HG03135 (cell line): ENCODE data around the gene DEPDC5.

ENCODE experiments used
- ATAC-seq: cut with Tn5 transposase; IDR thresholded peaks from one replicate; pipeline ENCODE4 v1.9.1; 2021; ENCODE audit warnings: mild to moderate bottlenecking, moderate library complexity; ENCODE audit not compliant: unreplicated experiment

DEPDC5 gene

DNA sequence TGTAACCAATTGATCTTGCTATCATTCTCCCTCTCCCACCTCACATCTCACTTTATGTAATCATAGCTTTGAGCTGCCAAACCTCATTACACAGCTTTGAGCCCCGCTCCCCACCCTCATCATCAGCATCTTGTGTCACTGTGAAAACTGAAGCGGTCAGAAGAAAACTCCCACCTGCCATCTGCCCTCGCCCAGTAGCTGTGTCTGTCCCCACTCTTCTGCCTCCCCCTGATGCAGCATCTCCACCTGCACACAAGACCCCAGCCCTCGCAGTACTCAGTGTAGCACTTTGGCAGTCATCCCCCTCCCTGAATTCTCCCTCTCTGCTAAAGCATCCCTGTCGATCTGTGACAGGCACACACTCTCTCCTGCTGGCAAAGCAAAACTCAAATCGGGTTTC lies 130.2 kb downstream of the DEPDC5 start:
- ATAC-seq = no peak

DNA sequence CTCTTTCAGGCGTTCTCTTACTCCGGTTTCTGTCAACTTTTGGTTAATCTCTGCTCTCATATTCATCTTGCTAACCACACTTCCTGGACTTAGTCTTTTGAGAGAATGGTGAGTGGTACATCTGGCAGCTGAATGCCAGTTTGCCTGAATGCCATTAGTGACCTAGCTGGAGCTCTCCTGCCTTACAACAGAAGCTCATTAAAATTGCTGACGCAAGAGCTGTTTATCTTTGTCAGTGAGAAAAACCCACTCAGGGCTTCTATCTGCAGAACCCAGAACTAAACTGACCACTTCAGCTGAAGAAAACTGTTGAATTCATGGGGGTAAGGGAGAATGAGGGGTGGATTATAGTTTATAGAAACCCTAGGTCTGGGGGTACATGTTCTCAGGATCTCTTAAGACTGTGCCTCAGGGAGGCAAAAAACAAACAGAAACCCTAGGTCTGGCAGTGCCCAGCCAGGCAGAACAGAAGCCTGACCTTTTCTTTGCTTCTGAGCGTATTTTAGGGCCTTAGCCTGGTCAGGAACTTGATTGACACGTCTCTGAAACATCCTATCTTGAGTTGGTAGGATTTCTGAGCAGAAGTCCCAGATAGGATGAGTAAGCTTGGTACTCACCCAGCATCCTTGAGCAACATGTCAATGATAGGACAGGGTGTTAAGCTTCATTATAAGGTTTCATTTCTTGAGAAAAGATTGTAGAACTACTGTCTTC lies 137.7 kb downstream of the DEPDC5 start:
- ATAC-seq = no peak

DNA sequence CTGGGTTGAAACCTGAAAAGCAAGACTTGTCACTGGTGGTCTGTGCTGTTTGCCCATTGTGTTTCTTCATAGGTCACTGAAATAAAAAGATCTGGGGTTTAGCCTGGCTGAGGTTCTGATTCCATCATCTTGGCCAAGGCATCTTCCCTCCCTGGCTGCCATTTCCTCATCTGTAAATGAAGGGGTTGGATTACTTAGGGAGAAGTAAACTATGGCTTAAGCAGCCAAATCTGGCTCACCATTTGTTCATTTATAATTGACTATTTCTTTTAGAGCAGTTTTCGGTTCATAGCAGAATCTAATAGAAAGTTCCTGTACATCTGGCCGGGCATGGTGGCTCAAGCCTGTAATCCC lies 138.2 kb downstream of the DEPDC5 start:
- no peak for ATAC-seq

DNA sequence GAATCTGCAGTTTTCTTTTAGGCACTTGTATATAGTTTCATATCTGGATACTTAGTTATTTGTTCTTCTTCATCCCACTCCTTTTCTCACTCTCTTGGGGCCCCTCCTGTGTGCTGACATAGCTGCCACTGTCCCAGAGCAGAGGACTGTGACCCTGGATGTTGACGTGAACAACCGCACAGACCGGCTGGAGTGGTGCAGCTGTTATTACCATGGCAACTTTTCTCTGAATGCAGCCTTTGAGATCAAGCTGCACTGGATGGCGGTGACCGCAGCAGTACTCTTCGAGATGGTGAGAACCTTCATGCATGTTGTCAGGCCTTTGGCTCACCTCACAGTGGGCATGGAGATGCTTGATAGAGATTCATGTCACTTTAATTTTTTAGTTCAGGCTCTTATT lies 139.6 kb downstream of the DEPDC5 start:
- ATAC-seq = no peak

DNA sequence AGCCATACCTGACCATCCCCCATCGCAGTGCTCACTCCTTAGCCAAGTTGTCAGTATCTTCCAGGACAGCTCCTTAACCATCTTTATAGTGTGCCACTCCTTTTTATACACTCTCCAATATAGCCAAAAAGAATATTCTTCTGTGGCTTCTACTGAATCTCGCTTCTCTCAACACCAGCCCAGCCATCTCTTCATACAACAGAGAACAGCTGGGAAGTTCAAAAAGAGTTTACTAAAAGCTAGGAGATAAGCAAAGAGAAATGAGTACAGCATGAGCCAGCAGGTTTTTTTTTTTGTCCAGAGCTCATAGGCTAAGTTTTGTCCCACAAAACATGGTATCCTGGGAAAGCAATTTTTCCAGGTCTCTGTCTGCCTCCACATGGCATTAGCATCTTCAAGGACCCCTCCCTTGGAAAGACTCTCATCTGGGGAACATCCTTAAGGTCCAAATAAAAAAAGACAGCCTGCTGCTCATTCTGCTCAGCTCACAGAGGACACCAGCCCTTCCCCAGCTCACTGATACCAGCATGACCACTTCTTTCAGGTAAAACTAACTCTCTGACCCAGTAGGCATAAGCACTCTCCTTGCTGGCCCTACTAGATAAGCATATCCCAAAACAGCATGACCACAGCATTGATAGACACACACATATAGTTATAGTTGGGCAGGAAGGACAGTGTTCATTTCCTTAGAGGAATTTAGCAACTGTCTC lies 141.7 kb downstream of the DEPDC5 start:
- ATAC-seq = no peak

DNA sequence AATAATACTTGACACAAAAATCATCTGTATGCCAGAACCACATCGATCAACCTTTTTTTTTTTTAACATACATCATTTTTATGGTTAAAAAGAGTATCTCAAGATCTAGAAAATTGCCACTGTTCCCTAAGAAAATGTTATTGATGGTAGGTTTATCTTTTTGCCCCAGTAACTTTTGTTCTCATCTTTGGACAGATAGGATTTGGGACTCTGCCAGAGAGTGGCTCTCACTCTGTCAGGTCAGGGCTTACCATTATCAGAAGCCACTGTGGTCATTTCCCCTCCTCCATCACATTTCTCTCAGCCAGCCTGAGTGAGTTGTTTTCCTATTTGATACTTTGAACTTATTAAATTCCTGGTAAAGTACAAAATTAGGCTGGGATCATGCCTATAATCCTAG lies 142.7 kb downstream of the DEPDC5 start:
- no peak for ATAC-seq

DNA sequence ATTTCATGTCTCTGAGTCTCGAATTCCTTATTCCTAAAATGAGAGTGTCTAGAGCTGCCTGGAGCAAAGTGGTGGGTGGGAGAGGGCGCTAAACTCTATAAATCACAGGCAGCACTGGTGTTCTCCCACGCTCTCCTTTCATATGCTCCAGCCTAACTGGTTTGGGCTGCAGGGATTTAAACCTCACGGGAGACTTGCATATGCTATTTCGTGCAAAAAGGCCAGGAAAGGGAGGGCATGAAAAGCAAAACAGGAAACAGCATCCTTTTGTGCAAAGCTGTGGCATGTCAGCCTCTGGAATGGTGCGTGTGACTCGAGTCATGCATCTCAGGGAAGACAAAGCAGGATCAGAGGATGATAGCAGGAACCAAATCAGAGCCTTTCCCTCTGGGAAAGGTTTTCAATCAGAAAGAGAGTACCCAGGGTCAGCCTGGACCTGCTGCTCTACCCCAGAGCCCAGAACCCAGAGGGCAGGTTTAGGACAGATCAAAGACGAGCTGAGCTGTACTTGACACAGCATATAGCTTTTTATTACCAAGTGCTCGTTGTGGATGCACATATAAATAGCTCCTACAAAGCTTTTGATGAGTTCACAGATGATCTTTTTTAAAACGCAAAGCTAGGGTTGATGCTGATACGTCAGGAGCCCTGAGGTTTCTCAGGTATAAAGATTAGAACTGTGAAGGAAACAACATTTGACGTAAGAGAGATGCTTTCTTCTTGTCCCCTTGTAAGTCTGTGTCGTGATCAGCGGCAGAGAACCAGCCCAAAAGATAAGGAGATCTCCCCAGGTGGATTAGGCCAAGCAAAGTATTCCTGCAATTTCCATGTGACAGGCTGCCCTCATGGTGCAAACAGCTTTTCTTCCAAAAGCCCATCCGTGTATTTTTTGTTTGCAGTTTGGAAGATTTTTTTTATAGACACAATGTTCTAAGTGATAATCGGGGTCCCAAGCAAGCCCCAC lies 144.3 kb downstream of the DEPDC5 start:
- ATAC-seq = no peak

DNA sequence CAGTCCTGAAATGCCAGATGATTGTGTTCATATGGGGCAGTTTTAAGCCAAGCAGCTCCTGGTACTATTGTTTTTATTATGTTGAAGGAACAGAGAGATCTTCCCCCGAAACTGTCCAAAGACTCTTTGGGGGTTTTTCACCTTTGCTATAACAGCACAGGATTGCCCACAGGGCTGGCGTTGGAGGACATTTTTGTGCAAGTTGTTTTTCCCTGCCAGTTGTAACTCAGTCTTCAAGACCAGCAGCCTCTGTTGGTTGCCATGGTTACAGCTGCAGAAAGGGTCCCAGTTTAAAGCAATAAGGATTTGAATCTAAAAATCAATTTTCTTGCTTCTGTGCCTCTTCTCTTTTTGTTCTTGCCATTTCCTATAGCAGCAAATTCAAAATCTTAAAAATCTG lies 145.1 kb downstream of the DEPDC5 start:
- ATAC-seq = no peak

DNA sequence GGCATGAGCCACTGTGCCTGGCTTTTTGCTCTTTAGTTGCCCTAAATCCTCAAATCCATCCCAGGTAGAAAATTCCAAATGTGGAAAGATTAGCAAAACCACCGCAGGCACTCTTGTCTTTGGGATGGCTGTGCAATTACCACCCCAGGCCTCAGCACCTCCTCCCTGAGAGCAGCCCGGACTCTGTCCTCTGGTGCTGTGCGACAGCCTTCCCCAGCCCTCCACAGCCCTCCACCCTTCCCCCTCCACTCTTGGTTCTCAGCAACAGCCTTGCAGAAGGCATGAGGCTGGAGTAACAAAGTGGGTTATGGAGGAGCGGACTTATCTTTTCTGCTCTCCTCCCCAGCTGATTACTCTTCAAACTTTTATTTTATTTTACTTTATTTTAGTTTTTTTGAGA lies 145.8 kb downstream of the DEPDC5 start:
- no peak for ATAC-seq

DNA sequence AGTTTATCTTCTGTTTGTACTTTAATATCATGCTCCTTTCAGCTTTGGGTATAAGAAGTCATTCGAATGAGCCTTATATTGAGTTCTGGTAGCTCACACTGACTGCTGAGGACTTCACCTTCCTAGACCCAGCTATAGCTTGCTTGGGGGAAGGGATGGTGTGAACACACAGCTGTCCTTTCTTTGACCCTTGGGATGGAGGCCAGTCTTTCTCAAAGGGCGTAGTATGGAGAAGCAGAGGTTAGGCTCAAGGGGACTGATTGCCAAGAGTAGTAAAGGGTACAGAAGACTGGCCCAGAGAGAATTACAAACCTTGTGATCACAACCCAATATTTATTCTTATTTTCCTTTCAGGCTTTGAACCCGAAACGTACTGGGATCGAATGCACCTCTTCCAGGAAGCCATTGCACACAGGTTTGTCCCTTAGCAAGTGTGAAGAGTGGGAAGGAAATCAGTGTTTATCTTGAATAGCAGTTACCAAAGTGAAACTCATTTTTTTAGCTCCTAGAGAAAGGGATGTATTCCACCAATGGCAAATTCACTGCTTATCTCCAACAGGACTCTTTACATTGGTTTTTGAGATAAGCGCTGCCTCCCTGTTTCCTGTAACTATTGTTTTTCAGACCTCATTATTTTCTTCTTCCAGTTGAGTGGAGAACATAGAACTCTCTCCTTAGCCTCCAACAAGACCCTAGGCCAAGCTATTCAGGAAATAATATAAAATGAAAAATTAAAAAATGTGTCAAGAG lies 147.7 kb downstream of the DEPDC5 start:
- no peak for ATAC-seq

DNA sequence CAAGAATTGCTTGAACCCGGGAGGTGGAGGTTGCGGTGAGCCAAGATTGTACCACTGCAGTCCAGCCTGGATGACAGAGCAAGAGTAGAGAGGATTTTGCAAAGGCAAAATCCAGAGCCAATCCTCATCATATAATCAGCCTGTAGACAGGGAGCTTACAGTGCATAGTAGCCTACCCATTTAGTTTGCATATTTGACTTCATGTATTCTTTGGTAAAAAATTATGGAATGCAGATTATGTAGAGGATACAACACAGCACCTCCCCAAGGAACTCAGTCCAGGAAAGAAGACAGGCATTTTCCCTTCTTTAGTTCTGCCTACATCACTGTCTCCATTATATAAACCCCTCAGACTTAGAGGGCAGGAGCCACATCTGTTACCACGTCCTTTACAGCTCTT lies 150.8 kb downstream of the DEPDC5 start:
- no peak for ATAC-seq

DNA sequence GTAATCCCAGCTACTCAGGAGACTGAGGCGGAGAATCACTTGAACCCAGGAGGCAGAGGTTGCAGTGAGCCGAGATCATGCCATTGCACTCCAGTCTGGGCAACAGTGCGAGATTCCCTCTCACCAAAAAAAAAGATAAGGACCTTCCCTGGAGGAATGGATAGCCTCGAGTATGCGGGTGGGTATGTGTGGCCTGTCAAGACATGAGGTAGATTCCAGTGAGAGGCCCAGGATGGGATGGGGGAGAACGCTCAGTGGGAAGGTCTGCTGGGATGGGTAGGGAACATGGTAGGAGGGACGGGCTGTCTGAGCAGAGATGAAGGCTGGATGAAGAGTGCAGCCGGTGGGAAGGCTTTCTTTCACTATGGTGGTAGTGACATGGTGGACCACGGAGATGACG lies 151.5 kb downstream of the DEPDC5 start:
- no peak for ATAC-seq

DNA sequence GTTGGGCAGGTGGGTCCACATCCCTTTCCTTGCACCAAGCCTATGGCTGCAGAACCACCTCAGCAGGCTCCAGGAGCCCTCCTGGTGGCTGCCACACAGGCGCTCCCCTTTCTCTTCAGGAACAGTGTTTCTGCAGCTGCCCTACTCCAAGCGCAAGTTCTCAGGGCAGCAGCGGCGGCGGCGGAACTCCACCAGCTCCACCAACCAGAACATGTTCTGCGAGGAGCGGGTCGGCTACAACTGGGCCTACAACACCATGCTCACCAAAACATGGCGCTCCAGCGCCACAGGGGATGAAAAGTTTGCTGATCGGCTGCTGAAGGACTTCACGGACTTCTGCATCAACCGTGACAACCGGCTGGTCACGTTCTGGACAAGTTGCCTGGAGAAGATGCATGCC lies 152.3 kb downstream of the DEPDC5 start:
- no peak for ATAC-seq

DNA sequence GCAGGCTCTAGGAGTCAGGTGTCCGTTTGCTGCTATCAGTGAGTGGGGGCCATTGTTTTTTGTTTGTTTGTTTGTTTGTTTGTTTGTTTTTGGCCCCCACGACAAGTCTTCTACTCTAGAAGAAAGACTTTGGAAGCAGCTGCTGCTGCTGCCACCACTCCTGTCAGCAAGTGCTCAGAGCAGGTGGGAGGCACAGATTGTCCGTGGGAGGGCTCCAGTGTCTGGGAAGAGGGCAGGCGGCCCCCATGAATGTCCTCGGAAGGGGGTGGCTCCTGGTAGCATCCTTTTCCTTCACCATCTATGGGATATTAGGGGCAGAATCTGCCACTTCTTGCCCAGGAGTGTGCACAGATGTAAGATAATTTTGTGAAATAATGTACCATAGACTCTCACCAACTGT lies 152.8 kb downstream of the DEPDC5 start:
- no peak for ATAC-seq

DNA sequence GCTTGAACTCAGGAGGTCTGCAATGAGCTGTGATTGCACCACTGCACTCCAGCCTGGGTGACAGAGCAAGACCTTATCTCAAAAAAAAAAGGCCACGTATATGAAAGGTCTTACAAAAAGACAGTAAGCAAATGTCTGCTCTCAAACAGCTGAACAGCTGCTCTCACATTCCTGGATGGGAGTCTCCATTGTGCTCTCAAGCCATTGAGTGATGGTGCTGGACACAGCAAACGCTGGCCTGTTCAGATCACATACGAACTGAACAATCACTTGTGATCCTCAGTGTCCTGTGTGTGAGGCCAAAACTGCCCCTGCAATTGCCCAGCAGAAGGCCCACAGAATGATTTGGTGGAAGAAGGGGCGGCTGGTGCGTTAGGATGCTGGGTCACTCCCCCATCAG lies 156.2 kb downstream of the DEPDC5 start:
- ATAC-seq = no peak

DNA sequence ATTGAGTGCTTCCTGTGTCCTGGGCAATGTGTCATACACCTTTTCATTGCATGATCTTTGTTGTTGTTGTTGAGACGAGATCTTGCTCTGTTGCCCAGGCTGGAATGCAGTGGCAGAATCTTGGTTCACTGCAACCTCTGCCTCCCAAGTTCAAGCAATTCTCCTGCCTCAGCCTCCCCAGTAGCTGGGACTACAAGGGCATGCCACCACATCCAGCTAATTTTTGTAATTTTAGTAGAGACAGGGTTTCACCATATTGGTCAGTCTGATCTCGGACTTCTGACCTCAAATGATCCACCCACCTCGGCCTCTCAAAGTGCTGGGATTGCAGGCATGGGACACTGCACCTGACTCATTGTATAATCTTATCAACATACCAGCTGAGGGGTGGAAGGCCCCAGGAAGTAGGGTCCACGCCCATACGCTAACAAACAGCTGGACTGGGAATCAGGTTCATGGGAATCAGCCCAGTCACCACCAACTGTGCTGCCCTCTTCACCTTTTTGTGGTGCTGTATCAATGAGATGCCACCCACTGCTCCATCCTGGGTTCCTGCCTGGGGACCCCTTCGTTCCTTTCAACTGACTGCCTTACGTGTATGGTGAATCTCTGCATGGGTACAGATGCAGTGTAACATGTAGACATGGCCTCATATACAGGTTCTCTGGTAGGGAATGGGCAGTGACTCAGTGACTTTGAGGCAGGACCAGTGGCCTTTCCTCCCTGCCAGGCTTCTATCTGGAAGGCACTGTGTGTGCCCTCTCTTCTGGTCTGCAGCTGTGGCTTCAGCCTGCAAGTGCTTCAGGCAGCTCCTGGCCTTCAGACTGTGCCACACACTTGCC lies 158.0 kb downstream of the DEPDC5 start:
- no peak for ATAC-seq

DNA sequence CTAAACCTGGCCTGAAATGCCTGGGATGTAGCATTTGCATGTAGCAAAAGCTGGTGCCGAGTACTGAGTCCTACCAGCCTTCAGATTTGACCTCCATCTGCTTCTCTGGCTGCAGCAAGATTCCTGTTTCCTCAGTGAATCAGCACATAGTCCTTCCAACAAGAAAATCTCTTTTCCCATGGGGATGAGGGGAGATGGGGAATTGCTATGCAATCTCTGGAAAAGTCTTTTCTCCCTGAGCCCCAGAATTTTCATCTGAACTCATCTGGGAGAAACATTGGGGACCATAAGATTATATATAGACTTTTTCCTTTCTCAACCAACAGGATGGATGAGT lies 158.6 kb downstream of the DEPDC5 start:
- no peak for ATAC-seq

DNA sequence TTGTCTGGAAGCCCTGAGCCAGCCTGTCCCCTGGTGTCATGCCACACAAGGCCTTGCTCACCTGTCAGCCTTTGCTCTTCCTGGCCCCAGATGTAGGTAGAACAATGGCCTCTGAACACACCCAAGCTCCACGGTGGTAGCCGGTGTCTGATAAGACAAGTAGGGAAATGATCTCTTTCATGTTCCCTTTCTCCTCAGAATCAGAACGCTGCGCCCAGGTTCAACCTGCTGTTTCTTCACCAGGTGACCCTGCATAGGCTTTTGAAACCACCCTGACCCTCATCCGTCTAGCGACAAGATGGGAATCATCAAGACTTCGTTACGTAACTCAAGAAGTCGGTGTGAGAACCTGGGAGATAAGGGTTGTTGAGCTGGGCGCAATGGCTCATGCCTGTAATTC lies 161.8 kb downstream of the DEPDC5 start:
- no peak for ATAC-seq

DNA sequence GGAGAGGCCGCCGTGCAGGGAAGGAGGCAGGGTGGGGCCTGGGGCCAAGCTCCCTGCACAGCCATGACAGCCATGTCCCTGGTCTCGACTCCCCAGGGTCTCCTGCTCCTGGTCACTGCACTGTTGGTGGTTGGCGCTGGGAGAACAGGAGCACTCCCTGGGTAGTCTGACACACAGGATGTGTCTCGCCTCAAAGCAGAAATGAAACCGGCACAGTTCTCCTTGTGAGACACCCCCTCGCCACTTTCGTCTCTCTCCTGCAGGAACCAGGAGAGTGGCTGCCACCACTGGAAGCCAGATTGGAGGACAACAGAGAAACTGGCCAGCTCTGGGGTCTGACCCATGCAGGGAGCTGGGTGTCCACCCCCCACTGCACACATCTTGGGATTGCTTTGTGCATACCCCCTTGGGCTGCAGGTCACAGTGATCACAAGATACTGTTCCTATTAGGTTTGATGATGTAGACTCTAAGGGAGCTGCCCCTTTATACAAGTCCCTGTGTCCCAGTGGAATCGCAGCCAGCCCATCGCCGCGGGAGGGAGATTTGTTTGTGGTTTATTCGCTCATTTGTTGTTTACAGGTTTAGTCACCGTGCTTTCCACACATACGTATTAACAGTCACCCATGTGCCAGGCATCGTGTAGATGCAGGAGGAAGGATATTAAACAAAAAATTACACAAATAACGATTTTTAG lies 163.6 kb downstream of the DEPDC5 start:
- ATAC-seq = no peak

DNA sequence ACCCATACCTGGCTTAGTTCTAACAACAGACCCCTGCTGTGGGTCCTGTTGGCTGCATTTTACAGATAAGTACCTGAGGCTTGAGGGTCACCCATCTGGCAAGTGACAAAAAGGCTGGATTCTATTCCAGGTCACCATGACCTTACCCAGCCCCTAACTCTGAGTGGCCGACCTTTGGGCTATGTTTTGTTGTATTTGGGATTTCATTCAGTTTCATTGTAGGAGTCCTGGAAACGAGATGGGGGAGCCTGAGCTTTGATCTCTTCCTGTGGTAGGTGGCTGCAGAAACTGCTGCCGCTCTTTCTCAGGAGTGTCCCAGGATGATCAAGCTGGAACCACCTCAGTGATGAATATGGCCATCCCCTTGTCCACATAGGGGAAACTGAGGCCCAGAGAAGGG lies 165.9 kb downstream of the DEPDC5 start:
- ATAC-seq = no peak
